NCI-H748 (cell line): ENCODE data around the gene XRCC1.
"Not testable (repeated sequence)": the region's sequence is repeated elsewhere in the genome, so short reads cannot be mapped to it uniquely, and the experiment has no call there.

Experiments used
- DNase-seq: peaks from one replicate; lab custom pipeline; 2025; ENCODE audit not compliant: unreplicated experiment; lab: John Stamatoyannopoulos, UW

XRCC1 gene

GRCh38 chr19:43575955-43576878 lies 890 bp upstream of the XRCC1 start:
- peak; percentile 29 for DNase-seq

DNA sequence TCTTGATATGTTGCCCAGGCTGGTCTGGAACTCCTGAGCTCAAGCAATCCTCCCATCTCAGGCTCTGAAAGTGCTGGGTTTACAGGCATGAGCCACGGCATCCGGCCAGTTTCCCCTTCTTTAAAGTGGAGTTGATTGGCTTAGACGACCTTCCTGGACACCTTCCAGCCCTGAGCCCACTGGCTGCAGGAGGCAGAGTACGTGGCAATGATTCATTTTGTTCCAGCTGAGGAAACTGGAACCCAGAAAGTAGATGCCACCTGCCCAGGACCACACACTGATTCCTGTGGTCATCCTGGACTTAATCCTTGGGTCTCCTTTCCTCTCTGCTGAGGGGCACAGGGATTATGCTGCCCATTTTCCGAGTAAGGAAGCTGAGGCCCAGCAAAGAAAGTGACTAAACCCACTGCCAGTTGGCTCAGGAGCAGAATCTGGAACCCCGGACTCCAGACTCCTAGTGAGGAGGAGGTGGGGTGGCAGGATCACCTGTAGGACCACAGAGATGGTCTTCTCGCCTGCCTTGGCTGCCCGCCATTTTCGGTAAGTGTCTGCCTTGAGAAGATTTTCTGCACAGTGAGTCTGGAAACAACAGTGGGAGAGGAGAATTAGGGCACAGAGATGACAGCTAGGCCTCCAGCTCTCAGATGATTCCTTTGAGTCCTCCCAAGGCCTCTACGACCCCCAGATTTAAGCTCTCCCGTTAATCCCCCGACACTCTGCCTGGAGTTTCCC lies 737 bp downstream of the XRCC1 start:
- DNase-seq: peak; percentile 36

GRCh38 chr19:43572171-43572588 lies 3.1 kb downstream of the XRCC1 start:
- DNase-seq: peak; percentile 98

DNA sequence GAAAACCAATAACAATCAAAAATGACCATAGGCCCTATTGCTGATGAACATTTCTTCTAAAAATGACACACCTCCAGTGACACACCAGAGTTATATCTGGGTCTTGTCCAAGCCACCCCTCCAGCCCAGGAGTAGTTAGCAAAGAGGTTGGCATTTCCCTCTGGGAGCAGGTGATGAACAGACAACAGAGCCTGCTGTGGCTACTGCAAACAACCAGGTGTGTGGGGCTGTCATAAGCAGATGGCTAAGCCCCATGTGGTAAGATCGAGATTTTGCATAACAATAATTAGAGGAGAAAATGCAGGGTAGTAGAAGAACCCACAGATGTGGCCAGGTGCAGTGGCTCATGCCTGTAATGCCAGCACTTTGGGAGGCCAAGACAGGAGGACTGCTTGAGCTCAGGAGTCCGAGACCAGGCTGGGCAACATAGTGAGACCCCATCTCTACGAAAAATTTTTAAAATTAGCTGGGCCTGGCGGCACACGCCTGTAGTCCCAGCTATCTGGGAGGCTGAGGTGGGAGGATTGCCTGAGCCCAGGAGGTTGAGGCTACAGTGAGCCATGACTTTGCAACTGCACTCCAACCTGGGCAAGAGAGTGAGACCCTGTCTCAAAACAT lies 5.0 kb downstream of the XRCC1 start:
- peak; percentile 89 for DNase-seq

- DNase-seq: no peak
These were observed 5.7 kb downstream of the XRCC1 start for GRCh38 chr19:43569657-43570056.

DNA sequence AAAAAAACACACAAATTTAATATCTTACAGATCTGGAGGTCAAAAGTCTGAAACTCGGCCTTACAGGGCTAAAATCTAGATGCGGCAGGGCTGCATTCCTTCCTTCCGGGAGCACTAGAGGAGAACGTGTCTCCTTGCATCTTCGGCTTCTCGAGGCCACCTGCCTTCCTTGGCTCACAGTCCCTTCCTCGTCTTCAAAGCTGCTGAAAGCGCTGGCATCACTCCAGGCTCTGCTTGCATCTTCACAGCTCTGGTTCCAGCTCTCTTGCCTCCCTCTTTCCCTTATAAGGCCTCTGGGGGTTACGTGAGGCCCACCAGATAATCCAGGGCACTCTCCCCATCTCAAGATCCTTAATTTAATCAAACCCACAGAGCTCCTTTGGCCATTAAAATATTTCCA lies 10.5 kb downstream of the XRCC1 start:
- DNase-seq: no peak

GRCh38 chr19:43563816-43564457 lies 11.4 kb downstream of the XRCC1 start:
- DNase-seq: no peak

GRCh38 chr19:43562698-43563241 lies 12.6 kb downstream of the XRCC1 start:
- DNase-seq: peak; percentile 26

- DNase-seq: no peak
These were observed 13.1 kb downstream of the XRCC1 start for GRCh38 chr19:43562226-43562697.

DNA sequence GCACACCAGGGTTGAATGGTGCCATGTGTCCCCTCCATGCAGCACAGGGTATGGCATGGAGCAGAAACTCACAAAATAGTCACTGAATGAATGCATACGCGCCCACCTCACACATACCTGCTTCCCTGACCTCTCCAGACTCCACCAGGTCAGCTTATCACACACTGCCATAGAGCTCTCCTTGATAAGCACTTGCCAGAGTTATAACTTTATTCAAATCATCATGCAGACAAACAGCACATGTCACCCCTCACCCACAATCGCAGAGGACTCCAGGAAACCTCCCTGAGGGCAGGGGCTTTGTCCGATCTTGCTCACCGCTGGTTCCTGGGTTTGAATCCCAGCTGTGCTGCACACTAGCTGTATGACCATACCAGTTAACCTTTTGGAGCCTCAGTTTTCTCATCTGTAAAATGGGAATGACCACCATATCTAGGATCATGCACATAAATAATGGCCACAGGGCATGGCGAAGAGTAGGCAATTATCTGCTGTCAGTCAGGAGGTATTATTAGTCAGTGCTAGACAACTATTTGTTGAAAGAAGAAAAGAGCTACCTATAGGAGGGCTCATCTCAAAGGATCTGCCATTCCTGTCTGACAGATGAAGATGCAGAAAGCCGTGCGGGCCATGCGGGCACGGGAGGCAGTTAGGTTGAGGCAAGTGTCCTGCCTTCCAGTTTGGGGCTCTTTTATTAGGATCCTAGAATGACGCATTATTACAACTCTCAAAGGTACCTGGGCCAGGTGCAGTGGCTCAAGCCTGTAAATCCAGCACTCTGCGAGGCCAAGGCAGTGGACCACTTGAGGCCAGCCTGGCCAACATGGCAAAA lies 14.0 kb downstream of the XRCC1 start:
- no peak for DNase-seq

DNA sequence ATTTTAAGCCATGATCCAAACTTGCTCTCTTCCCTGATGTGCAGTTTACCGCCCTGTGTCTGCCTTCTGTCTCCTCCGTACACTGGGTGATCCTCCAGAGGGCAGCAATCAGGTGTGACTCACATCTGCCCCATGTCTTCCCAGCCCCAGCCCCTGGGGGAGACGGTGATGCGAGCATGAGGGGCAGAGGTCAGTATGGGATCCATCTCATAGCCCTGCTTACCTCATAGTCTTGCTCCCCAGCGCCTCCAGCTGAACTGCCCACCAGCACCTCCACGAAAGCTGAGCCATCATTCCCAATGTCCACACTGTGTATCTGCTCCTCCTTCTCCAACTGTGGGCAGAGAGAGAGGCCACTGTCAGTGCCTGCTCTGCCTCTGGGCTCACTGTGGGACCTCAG lies 14.6 kb downstream of the XRCC1 start:
- no peak for DNase-seq

- peak; percentile 65 for DNase-seq
These were observed 20.0 kb downstream of the XRCC1 start for GRCh38 chr19:43555185-43555770.

DNA sequence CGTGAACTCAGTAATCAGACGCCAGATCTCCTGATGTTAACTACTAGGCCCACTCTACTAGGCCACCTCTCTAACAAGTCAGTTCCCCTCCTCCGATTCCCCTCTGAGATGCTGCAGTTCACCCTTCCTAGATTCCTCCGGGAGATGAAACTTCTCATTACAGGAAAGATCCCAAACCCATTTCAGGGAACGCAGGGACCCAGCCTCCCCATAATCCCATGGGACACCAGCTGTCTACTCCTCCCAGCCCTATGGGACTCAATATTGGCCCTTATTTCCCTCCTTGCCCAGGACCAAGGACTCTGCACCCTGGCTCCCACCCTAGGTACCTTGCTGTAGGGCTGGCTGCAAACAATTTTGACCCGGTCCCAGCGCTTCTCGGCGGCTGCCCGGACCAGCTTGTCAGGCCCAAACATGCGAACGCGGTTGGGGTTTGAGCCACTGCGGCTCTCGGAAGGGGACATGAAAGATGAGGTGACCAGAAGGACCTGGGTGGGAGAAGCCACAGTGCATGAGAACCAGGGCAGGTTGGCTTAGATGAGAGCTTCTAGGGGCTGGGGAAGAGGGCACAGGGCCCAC lies 20.9 kb downstream of the XRCC1 start:
- DNase-seq: no peak

- no peak for DNase-seq
These were observed 21.7 kb downstream of the XRCC1 start for GRCh38 chr19:43553656-43554055.

- DNase-seq: no peak
These were observed 22.7 kb downstream of the XRCC1 start for GRCh38 chr19:43552616-43553015.

- no peak for DNase-seq
These were observed 23.2 kb downstream of the XRCC1 start for GRCh38 chr19:43552198-43552450.

- DNase-seq: no peak
These were observed 23.7 kb downstream of the XRCC1 start for GRCh38 chr19:43551399-43552197.

DNA sequence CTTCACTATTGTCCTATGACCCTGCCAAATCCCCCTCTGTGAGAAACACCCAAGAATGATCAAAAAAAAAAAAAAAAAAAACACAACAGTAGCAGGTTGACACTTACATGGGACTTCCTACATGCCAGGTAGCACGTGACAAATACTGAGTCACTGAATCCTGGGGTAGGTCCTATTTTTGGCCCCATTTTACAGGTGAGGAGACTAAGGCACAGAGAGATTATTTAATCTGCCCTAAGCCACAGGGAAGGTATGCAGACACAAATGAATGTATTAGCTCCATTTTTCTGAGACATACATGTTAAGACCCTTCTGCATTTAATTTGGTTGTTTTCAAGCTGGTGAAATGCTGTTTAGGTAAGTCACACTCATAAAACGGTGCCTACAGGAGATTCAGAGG lies 26.6 kb downstream of the XRCC1 start:
- no peak for DNase-seq

DNA sequence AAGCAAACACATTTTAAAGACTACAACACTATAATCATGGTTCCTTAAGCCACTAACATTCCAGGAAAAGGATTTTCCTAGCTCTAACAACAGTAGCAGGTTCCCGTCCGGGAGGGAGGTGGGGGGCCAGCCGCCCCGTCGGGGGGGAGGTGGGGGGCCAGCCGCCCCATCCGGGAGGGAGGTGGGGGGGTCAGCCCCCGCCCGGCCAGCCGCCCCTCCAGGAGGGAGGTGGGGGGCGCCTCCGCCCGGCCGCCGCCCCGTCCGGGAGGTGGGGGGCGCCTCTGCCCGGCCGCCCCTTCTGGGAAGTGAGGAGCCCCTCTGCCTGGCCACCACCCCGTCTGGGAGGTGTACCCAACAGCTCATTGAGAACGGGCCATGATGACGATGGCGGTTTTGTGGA lies 27.4 kb downstream of the XRCC1 start:
- DNase-seq: not testable (repeated sequence)
